GM12878 (cell line): Measurements from ENCODE around the gene GOLGA8A.
A peak's percentile ranks its signal among the peaks of the same experiment; 100 is the strongest.

Experiments
- EED ChIP-seq: sonication (generic); IDR thresholded peaks from 2 replicates; pipeline ENCODE4 v1.6.1; 2016; ENCODE audit warnings: antibody characterized with exemption, low read depth
- EZH2 ChIP-seq: IDR thresholded peaks from 2 replicates; pipeline ENCODE4 v1.6.1; 2012; ENCODE audit warnings: low read depth, mild to moderate bottlenecking, control low read depth, inconsistent platforms, low read length, borderline replicate concordance; ENCODE audit not compliant: control insufficient read depth
- POLR2A ChIP-seq: IDR thresholded peaks from 2 replicates; pipeline ENCODE4 v1.6.1; 2011; ENCODE audit warnings: low read depth, mild to moderate bottlenecking, low read length
- RCOR1 ChIP-seq: conservative IDR thresholded peaks from 2 replicates; pipeline ENCODE4 v1.6.1; 2012; ENCODE audit warnings: low read depth, low read length, improper control_type of control experiment
- RFX5 ChIP-seq: IDR thresholded peaks from 2 replicates; pipeline ENCODE4 v1.6.1; 2011; ENCODE audit warnings: low read depth, low read length, improper control_type of control experiment
- ZNF274 ChIP-seq: IDR thresholded peaks from one replicate; pipeline ENCODE4 v1.8.0; 2011; ENCODE audit not compliant: insufficient read length, insufficient read depth
- TF ChIP-seq, protein P1 (sequence below), 3 experiments: IDR thresholded peaks in 2 of 3; conservative IDR thresholded peaks in 1 of 3; 2 replicates each; pipeline ENCODE4 v1.5.1; 2011; ENCODE audit warnings: low read depth in 3 of 3, low read length in 3 of 3, mild to moderate bottlenecking in 3 of 3, control low read depth in 2 of 3, moderate library complexity in 2 of 3, inconsistent platforms in 1 of 3, mixed read lengths in 1 of 3; ENCODE audit not compliant: control insufficient read depth in 2 of 3, insufficient read depth in 1 of 3; ENCODE audit errors: extremely low read depth in 1 of 3

GRCh38 chr15:34437687-34438086, at the start of gene GOLGA8A:
- TF ChIP-seq EED, result no peak
- peak; percentile 78 for TF ChIP-seq POLR2A
- TF ChIP-seq, protein P1, sequence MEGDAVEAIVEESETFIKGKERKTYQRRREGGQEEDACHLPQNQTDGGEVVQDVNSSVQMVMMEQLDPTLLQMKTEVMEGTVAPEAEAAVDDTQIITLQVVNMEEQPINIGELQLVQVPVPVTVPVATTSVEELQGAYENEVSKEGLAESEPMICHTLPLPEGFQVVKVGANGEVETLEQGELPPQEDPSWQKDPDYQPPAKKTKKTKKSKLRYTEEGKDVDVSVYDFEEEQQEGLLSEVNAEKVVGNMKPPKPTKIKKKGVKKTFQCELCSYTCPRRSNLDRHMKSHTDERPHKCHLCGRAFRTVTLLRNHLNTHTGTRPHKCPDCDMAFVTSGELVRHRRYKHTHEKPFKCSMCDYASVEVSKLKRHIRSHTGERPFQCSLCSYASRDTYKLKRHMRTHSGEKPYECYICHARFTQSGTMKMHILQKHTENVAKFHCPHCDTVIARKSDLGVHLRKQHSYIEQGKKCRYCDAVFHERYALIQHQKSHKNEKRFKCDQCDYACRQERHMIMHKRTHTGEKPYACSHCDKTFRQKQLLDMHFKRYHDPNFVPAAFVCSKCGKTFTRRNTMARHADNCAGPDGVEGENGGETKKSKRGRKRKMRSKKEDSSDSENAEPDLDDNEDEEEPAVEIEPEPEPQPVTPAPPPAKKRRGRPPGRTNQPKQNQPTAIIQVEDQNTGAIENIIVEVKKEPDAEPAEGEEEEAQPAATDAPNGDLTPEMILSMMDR (IDR thresholded peaks at IDR 0.05 in 2 of 3, conservative IDR thresholded peaks at IDR 0.05 in 1 of 3; ENCODE audit: control insufficient read depth in 2 of 3, extremely low read depth in 1 of 3, insufficient read depth in 1 of 3, low read depth in 3 of 3, low read length in 3 of 3), result no peak
- no peak for TF ChIP-seq RFX5
- TF ChIP-seq EZH2, result no peak
- TF ChIP-seq RCOR1, result no peak
- no peak for TF ChIP-seq ZNF274
